ENCODE data around the gene ZNF598. TPM values are rescaled to one million over a fixed set of nuclear protein-coding genes. Genes with fewer than 3 reads are reported as not detected.

ZNF598 gene
- total RNA-seq, 2 donors from 2014 or later = 41.0 to 55.4 TPM

GRCh38 chr16:2008009-2008526 is 1.6 kb downstream of the ZNF598 start:
- no peak overlapping the region for H3K4me3 ChIP-seq

GRCh38 chr16:2007081-2007836 is 2.4 kb downstream of the ZNF598 start:
- Histone ChIP-seq H3K9me3 (no peaks in the 10 kb centered on the region), H3K4me1 (peaks cover 66% of the 10 kb centered on the region), H3K27ac (peak overlapping the region; percentile 33 to 96 (median 78)), H3K4me3 (no peak overlapping the region), H3K36me3 (replicated peaks in 1 of 2; ENCODE audit: insufficient read depth in 1 of 2, low read depth in 2 of 2) (peaks cover under 1 to 3% of the 10 kb centered on the region in 2 donors), H3K27me3 (no peaks in the 10 kb centered on the region)
- WGBS, 2 donors = 43 to 55% methylated on average over 8 to 16 of the region's 16 CpGs
- DNase-seq = peak in 3 of 4 donors; percentile 53 to 63 (median 58)
- no peak for ATAC-seq
- intact Hi-C loops (cut with DNase I) = no loop called here
- TF ChIP-seq POLR2A (IDR thresholded peaks at IDR 0.05) (no peak), CTCF (IDR thresholded peaks at IDR 0.05) (no peak)

More at GRCh38 chr16:2008009-2008526, 1.6 kb downstream of the ZNF598 start:
- WGBS, 2 donors = 14 to 23% methylated on average over 6 to 15 of the region's 15 CpGs
- Histone ChIP-seq H3K27me3 (no peaks in the 10 kb centered on the region), H3K9me3 (no peaks in the 10 kb centered on the region), H3K4me1 (peaks cover 66% of the 10 kb centered on the region), H3K36me3 (replicated peaks in 1 of 2; ENCODE audit: insufficient read depth in 1 of 2, low read depth in 2 of 2) (no peaks in the 10 kb centered on the region), H3K27ac (peak overlapping the region; percentile 66 to 96 (median 90))
- ATAC-seq (peak; percentile 38), DNase-seq (peak; percentile 66 to 86 (median 79))
- intact Hi-C loops (cut with DNase I) = no loop called here
- TF ChIP-seq CTCF (IDR thresholded peaks at IDR 0.05) (no peak), POLR2A (IDR thresholded peaks at IDR 0.05) (peak; percentile 39 to 64 (median 44))

GRCh38 chr16:2006317-2006716 is 3.3 kb downstream of the ZNF598 start:
- no peak for ATAC-seq
- intact Hi-C loops (cut with DNase I) = no loop called here

GRCh38 chr16:2005646-2006045 is 4.0 kb downstream of the ZNF598 start:
- TF ChIP-seq CTCF (IDR thresholded peaks at IDR 0.05) = peak in 5 of 7 experiments; percentile 7 to 44 (median 32)
- no peak for TF ChIP-seq POLR2A (IDR thresholded peaks at IDR 0.05)
- intact Hi-C loops (cut with DNase I) = no loop called here
- H3K4me3 ChIP-seq = no peak overlapping the region
- peaks cover 64% of the 10 kb centered on the region for H3K4me1 ChIP-seq
- H3K27ac ChIP-seq = peak overlapping the region in 3 of 4 donors; percentile 61 to 83 (median 72)
- ATAC-seq (no peak), DNase-seq (peak in 2 of 4 donors; percentile 55 to 67)
- peaks cover 13 to 14% of the 10 kb centered on the region in 2 donors for H3K36me3 ChIP-seq (replicated peaks in 1 of 2; ENCODE audit: insufficient read depth in 1 of 2, low read depth in 2 of 2)
- WGBS, 2 donors = 44 to 57% methylated on average over 3 to 20 of the region's 21 CpGs
- H3K27me3 ChIP-seq = no peaks in the 10 kb centered on the region
- H3K9me3 ChIP-seq = no peaks in the 10 kb centered on the region

More at GRCh38 chr16:2006317-2006716, 3.3 kb downstream of the ZNF598 start:
- H3K4me3 ChIP-seq = no peak overlapping the region
- H3K4me1 ChIP-seq = peaks cover 66% of the 10 kb centered on the region
- peak in 1 of 4 donors; percentile 14 for DNase-seq
- H3K9me3 ChIP-seq = no peaks in the 10 kb centered on the region
- H3K27me3 ChIP-seq = no peaks in the 10 kb centered on the region
- TF ChIP-seq CTCF (IDR thresholded peaks at IDR 0.05) = no peak
- no peak for TF ChIP-seq POLR2A (IDR thresholded peaks at IDR 0.05)
- 84 to 88% methylated on average over 5 to 8 of the region's 8 CpGs for WGBS, 2 donors
- H3K36me3 ChIP-seq (replicated peaks in 1 of 2; ENCODE audit: insufficient read depth in 1 of 2, low read depth in 2 of 2) = peaks cover 10 to 11% of the 10 kb centered on the region in 2 donors
- peak overlapping the region in 3 of 4 donors; percentile 17 to 89 (median 61) for H3K27ac ChIP-seq
